Kidney (tissue), 14 donors: ENCODE results near the gene CCNY. TPM values are rescaled to one million over a fixed set of nuclear protein-coding genes. Genes with fewer than 3 reads are reported as not detected.

ENCODE experiments used
- DNase-seq, 5 donors: peaks; one replicate each; pipeline ENCODE4 v3.0.0-alpha.2; 2013 to 2020
- FAIRE-seq: peaks from 2 replicates; lab custom pipeline; 2012; peaks lifted over from hg19 to GRCh38; lab: Jason Lieb, UNC
- H3K27ac ChIP-seq, 2 donors: one replicate each; pipeline ENCODE4 v1.7.0; 2013; ENCODE audit warnings: low read depth in 2 of 2, low read length in 2 of 2, inconsistent platforms in 1 of 2
- H3K27me3 ChIP-seq: one replicate; pipeline ENCODE4 v1.7.1; 2013; ENCODE audit warnings: low read length, inconsistent platforms; ENCODE audit not compliant: control insufficient read depth, insufficient read depth
- H3K36me3 ChIP-seq, 3 donors: one replicate each; pipeline versions ENCODE4 v1.7.0 to v1.7.1; 2013; ENCODE audit warnings: low read length in 3 of 3, control low read depth in 1 of 3, inconsistent platforms in 1 of 3; ENCODE audit not compliant: insufficient read depth in 3 of 3, control insufficient read depth in 2 of 3
- H3K4me1 ChIP-seq, 3 donors: one replicate each; pipeline versions ENCODE4 v1.7.0 to v1.7.1; 2013; ENCODE audit warnings: low read length in 3 of 3, inconsistent platforms in 1 of 3, low read depth in 1 of 3; ENCODE audit not compliant: control insufficient read depth in 2 of 3, insufficient read depth in 2 of 3
- H3K4me3 ChIP-seq, 3 donors: one replicate each; pipeline versions ENCODE4 v1.7.0 to v1.8.1; 2013; ENCODE audit warnings: low read length in 3 of 3, control low read depth in 1 of 3, inconsistent platforms in 1 of 3
- H3K9ac ChIP-seq, 3 donors: one replicate each; pipeline versions ENCODE4 v1.7.0 to v1.7.1; 2013; ENCODE audit warnings: low read length in 3 of 3, control low read depth in 1 of 3, inconsistent platforms in 1 of 3
- H3K9me3 ChIP-seq, 3 donors: one replicate each; pipeline versions ENCODE4 v1.7.0 to v1.7.1; 2013; ENCODE audit warnings: low read length in 3 of 3, control low read depth in 1 of 3, inconsistent platforms in 1 of 3; ENCODE audit not compliant: control insufficient read depth in 2 of 3, insufficient read depth in 1 of 3
- intact Hi-C: fragments of 100-400 bp; cut with DNase I; formaldehyde crosslinking; loops from one replicate; pipeline ENCODE4 v1.11.1; 2022
- polyA plus RNA-seq: library from polyadenylated mRNA; stranded (reverse); fragments of 350-450 nt; fragmentation: Illumina TruSeq; extraction: RNeasy Lipid Tissue Mini Kit (QIAGEN cat#74804); gene quantifications from one replicate; pipeline ENCODE4 v1.2.3, GENCODE V29; 2014; ENCODE audit warnings: low read depth, low replicate concordance; ENCODE audit not compliant: insufficient read depth
- total RNA-seq: library from RNA; stranded (reverse); fragmentation: NEBNext Ultra II Directional; extraction: Animal tissue kit (Norgen Biotek cat#: 25700); gene quantifications from one replicate; pipeline ENCODE4 v1.2.1, GENCODE V29; 2021
- TF ChIP-seq, protein P1 (sequence below): IDR thresholded peaks from 3 replicates; pipeline ENCODE4 v1.5.1; 2012; ENCODE audit warnings: mild to moderate bottlenecking, moderate library complexity, borderline replicate concordance; ENCODE audit not compliant: insufficient read depth; ENCODE audit errors: extremely low read depth
- donor health status: control.
- donor health status: control.
- donor health status: control.
- donor health status: control.
- donor health status: control.
- donor health status: DM: yes; HTN: yes; CAD: no.
- donor health status: Normal renal cell carcinoma (clear cell type).

The CCNY gene
- total and polyA plus RNA-seq, 2 donors from 2014 or later = 45.6 to 77.2 TPM

DNA sequence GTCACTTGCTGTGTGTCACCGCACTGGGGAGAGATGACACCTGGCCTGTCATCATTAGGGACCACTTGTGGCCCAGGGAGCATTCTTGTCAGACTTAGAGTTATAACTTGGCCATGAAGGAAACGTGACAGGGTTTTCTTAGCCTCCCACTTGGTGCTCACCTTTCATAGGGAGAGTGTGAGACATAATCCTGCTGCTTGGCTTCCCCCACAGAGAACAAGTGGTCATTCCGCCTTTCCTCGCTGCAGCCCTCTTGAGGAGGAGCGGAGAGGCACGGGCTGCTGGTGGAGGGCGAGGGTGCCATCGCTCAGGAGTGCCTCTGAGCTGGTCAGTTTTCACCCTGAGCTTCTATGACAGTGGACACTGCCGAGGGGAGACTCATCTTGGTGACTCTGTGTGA lies 143.8 kb downstream of the CCNY start:
- peaks cover 0 to 2% (median 0%) of the 10 kb centered on the region in 3 donors for H3K4me1 ChIP-seq
- no peak overlapping the region for H3K27ac ChIP-seq
- intact Hi-C loops = no loop called here
- no peaks in the 10 kb centered on the region for H3K36me3 ChIP-seq
- H3K27me3 ChIP-seq = no peaks in the 10 kb centered on the region
- TF ChIP-seq, protein P1, sequence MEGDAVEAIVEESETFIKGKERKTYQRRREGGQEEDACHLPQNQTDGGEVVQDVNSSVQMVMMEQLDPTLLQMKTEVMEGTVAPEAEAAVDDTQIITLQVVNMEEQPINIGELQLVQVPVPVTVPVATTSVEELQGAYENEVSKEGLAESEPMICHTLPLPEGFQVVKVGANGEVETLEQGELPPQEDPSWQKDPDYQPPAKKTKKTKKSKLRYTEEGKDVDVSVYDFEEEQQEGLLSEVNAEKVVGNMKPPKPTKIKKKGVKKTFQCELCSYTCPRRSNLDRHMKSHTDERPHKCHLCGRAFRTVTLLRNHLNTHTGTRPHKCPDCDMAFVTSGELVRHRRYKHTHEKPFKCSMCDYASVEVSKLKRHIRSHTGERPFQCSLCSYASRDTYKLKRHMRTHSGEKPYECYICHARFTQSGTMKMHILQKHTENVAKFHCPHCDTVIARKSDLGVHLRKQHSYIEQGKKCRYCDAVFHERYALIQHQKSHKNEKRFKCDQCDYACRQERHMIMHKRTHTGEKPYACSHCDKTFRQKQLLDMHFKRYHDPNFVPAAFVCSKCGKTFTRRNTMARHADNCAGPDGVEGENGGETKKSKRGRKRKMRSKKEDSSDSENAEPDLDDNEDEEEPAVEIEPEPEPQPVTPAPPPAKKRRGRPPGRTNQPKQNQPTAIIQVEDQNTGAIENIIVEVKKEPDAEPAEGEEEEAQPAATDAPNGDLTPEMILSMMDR = no peak
- DNase-seq = peak in 4 of 5 donors; percentile 62 to 84 (median 76)
- no peak overlapping the region for H3K9ac ChIP-seq
- no peak overlapping the region for H3K4me3 ChIP-seq
- H3K9me3 ChIP-seq = no peaks in the 10 kb centered on the region
- no peak for FAIRE-seq

DNA sequence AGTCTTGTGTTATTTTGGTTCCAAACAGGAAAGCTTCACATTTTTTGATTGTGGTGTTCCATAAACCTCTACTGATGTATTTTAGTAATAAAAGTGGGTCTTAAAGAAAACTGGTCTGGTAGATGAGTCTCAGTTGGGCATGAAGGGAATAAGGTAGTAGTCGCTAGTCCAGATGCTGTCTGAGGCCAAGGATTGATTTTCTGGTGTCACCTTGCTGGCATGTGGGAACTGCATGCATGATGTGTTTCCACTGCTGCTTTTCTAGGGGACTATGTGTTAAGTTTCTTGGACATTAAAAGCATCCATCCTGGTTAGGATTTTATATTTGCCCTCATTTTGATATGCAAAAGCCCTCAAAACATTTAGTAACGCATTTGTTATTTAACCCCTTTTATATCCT lies 145.1 kb downstream of the CCNY start:
- DNase-seq (no peak), FAIRE-seq (no peak)
- Histone ChIP-seq H3K36me3 (no peaks in the 10 kb centered on the region), H3K4me1 (peaks cover 0 to 2% (median 0%) of the 10 kb centered on the region in 3 donors), H3K4me3 (no peak overlapping the region), H3K9ac (no peak overlapping the region), H3K27ac (no peak overlapping the region), H3K9me3 (no peaks in the 10 kb centered on the region), H3K27me3 (no peaks in the 10 kb centered on the region)
- intact Hi-C loops = no loop called here
- TF ChIP-seq, protein P1 = no peak

DNA sequence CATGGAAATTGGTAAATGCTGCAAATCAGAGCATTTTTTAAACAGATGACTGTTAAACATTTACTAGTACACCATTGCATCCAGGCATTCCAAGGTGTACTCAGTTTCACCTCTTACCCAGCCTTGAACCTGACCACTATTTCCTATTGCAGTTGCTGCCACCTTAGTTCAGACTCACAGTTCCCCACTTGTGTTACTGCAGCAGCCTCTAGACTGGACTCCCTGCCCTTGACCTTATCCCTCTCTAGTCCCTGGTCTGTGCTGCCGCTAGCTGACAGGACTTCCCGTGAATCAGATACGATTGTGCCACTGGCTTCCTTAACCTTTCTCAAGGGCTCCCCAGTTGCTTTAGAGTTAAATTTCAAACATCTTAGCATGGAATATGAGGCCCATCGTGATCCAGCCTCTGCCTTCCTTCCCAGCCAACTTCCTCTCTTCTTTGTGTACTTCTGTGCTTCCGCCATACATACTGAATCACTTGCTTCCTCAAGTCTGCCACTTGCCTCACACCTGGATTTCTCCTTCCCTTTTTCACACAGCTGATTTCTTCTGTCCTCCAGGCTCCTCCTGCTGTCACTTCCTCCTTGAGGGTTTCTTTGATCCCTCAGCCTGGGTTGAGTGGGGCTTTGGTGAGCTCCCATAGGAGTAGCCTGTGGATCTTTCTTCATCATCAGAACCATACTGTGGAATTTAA lies 150.1 kb downstream of the CCNY start:
- no peak for FAIRE-seq
- intact Hi-C loops = no loop called here
- Histone ChIP-seq H3K27me3 (no peaks in the 10 kb centered on the region), H3K27ac (no peak overlapping the region), H3K4me1 (no peaks in the 10 kb centered on the region), H3K9me3 (no peaks in the 10 kb centered on the region), H3K4me3 (no peak overlapping the region), H3K9ac (no peak overlapping the region), H3K36me3 (no peaks in the 10 kb centered on the region)
- DNase-seq = no peak
- TF ChIP-seq, protein P1 = no peak
